Subcutaneous abdominal adipose tissue (tissue), 5 donors: ENCODE measurements around the gene LDLRAD3.

Experiments used
- H3K27ac ChIP-seq: one replicate; pipeline ENCODE4 v1.7.0; 2013; ENCODE audit warnings: low read depth, mild to moderate bottlenecking, inconsistent platforms, low read length, moderate library complexity
- H3K27me3 ChIP-seq, 5 donors: one replicate each; pipeline ENCODE4 v1.7.0; 2013; ENCODE audit warnings: low read length in 5 of 5, inconsistent platforms in 1 of 5; ENCODE audit not compliant: control insufficient read depth in 5 of 5, insufficient read depth in 4 of 5
- H3K36me3 ChIP-seq, 5 donors: one replicate each; pipeline ENCODE4 v1.7.0; 2013; ENCODE audit warnings: low read length in 5 of 5; ENCODE audit not compliant: control insufficient read depth in 5 of 5, insufficient read depth in 5 of 5
- H3K4me1 ChIP-seq, 5 donors: one replicate each; pipeline ENCODE4 v1.7.0; 2013; ENCODE audit warnings: low read length in 5 of 5, mild to moderate bottlenecking in 3 of 5, moderate library complexity in 1 of 5; ENCODE audit not compliant: control insufficient read depth in 5 of 5, insufficient read depth in 5 of 5
- H3K4me3 ChIP-seq, 5 donors: one replicate each; pipeline ENCODE4 v1.7.0; 2013; ENCODE audit warnings: low read length in 5 of 5, low read depth in 1 of 5
- H3K9ac ChIP-seq, 5 donors: one replicate each; pipeline ENCODE4 v1.7.0; 2013; ENCODE audit warnings: low read length in 5 of 5, mild to moderate bottlenecking in 4 of 5, moderate library complexity in 3 of 5
- H3K9me3 ChIP-seq, 5 donors: one replicate each; pipeline ENCODE4 v1.7.0; 2013; ENCODE audit warnings: low read length in 5 of 5; ENCODE audit not compliant: control insufficient read depth in 5 of 5
- donor health status: healthy.
- donor health status: healthy.
- donor health status: healthy.
- donor health status: healthy.
- donor health status: healthy.

The LDLRAD3 gene

DNA sequence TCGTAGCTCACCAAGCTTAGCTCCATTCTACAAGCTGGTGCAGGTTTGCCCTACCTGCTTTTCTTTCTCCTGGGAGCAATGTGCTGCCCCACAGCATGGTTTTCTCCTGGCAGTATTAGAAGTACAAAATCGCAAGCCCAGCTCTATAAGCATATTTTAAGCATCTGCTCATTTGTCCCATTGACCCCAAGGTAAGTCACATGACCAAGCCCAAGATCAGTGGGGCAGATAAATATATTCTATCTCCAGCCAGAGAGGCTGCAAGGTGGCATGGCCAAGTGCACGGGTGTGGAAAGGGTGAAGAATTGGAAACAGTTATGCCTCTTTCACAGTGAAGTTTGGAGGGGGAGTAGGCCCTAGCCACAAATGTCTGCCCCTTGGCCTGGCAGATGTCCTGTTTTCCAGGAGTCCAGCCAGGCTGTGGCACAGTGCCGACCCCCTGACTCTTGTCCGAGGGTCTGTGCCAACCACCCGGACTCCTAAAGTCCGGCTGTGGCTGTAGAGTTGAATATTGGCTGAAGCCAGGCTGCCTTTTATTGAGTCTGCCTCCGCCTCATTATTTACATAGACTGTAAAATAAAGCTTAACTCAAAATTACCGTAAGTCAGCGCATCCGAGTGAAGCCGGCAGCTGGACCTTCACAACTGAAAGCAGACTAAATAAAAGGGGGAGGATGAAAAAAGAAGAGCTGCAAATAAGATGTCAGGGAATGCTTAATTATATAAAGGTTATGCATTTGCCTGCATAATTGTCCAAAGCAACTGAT lies 179.7 kb downstream of the LDLRAD3 start:
- H3K9me3 ChIP-seq, result no peaks in the 10 kb centered on the region
- no peaks in the 10 kb centered on the region for H3K27me3 ChIP-seq
- H3K4me3 ChIP-seq, result no peak overlapping the region
- H3K36me3 ChIP-seq, result no peaks in the 10 kb centered on the region
- H3K9ac ChIP-seq, result peak overlapping the region in 1 of 5 donors; percentile 20
- H3K4me1 ChIP-seq, result no peaks in the 10 kb centered on the region
- no peak overlapping the region for H3K27ac ChIP-seq

- H3K4me1 ChIP-seq, result peaks cover 0 to 2% (median 0%) of the 10 kb centered on the region in 5 donors
- no peak overlapping the region for H3K9ac ChIP-seq
- H3K4me3 ChIP-seq, result no peak overlapping the region
- H3K27ac ChIP-seq, result no peak overlapping the region
- no peaks in the 10 kb centered on the region for H3K27me3 ChIP-seq
- no peaks in the 10 kb centered on the region for H3K36me3 ChIP-seq
- H3K9me3 ChIP-seq, result no peaks in the 10 kb centered on the region
Measured at GRCh38 chr11:36126678-36127077, 182.8 kb downstream of the LDLRAD3 start.

- peaks cover 0 to 6% (median 0%) of the 10 kb centered on the region in 5 donors for H3K4me1 ChIP-seq
- no peaks in the 10 kb centered on the region for H3K36me3 ChIP-seq
- no peak overlapping the region for H3K4me3 ChIP-seq
- no peaks in the 10 kb centered on the region for H3K27me3 ChIP-seq
- H3K9ac ChIP-seq, result no peak overlapping the region
- H3K9me3 ChIP-seq, result no peaks in the 10 kb centered on the region
- no peak overlapping the region for H3K27ac ChIP-seq
Measured at GRCh38 chr11:36127550-36127949, 183.7 kb downstream of the LDLRAD3 start.

GRCh38 chr11:36129955-36130354 lies 186.1 kb downstream of the LDLRAD3 start:
- H3K36me3 ChIP-seq, result no peaks in the 10 kb centered on the region
- no peaks in the 10 kb centered on the region for H3K27me3 ChIP-seq
- H3K4me1 ChIP-seq, result peaks cover 0 to 6% (median 0%) of the 10 kb centered on the region in 5 donors
- no peak overlapping the region for H3K27ac ChIP-seq
- no peak overlapping the region for H3K9ac ChIP-seq
- no peak overlapping the region for H3K4me3 ChIP-seq
- H3K9me3 ChIP-seq, result no peaks in the 10 kb centered on the region

- H3K27me3 ChIP-seq, result no peaks in the 10 kb centered on the region
- peaks cover 0 to 6% (median 0%) of the 10 kb centered on the region in 5 donors for H3K4me1 ChIP-seq
- H3K4me3 ChIP-seq, result no peak overlapping the region
Measured at GRCh38 chr11:36130401-36130800, 186.5 kb downstream of the LDLRAD3 start.

GRCh38 chr11:36131721-36132397 lies 188.0 kb downstream of the LDLRAD3 start:
- Histone ChIP-seq H3K27me3 (no peaks in the 10 kb centered on the region), H3K9me3 (no peaks in the 10 kb centered on the region), H3K36me3 (no peaks in the 10 kb centered on the region), H3K4me1 (peaks cover 0 to 6% (median 0%) of the 10 kb centered on the region in 5 donors), H3K4me3 (no peak overlapping the region), H3K27ac (no peak overlapping the region), H3K9ac (no peak overlapping the region)

More at GRCh38 chr11:36130401-36130800, 186.5 kb downstream of the LDLRAD3 start:
- Histone ChIP-seq H3K9ac (no peak overlapping the region), H3K36me3 (no peaks in the 10 kb centered on the region), H3K9me3 (no peaks in the 10 kb centered on the region), H3K27ac (no peak overlapping the region)

DNA sequence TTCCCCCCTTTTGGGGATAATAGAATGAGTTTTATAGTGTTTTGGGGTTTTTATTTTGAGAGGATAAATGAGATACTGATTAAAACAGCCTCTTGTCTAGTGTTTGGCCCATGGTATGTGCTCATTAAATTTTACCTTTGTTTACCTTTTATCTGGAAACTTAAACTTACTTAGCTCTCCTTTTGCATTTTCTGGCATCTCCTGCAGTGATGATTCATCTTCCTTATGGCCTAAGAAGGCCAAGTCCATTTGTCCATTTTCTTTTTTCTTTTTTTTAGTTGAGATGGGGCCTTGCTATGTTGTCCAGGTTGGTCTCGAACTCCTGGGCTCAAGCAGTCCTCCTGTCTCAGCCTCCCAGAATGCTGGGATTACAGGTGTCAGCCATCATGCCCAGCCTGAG lies 189.1 kb downstream of the LDLRAD3 start:
- no peak overlapping the region for H3K4me3 ChIP-seq
- no peak overlapping the region for H3K27ac ChIP-seq
- H3K9me3 ChIP-seq, result no peaks in the 10 kb centered on the region
- H3K36me3 ChIP-seq, result no peaks in the 10 kb centered on the region
- H3K4me1 ChIP-seq, result peaks cover 0 to 6% (median 0%) of the 10 kb centered on the region in 5 donors
- H3K9ac ChIP-seq, result no peak overlapping the region
- no peaks in the 10 kb centered on the region for H3K27me3 ChIP-seq

DNA sequence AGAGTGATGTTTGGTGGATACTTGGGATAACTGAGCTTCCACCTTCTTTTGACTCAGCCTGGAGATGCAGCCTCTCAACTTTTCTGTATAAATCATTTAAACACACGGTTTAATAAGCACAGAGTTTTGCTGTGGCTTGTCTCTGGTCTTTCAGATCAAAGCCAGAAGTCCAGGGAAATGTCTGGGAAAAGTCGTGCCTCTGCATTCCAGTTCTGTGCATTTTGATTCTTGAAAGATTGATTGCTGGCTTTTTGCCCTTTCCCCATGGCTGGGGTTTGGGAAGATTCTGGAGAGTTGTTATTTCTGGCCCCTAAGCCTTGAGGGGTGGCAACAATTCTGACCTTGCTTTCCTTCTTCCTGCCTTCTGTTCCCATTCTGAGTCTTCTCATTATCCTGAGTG lies 191.2 kb downstream of the LDLRAD3 start:
- Histone ChIP-seq H3K27me3 (no peaks in the 10 kb centered on the region), H3K4me3 (no peak overlapping the region), H3K9me3 (no peaks in the 10 kb centered on the region), H3K36me3 (peaks cover 0 to 4% (median 0%) of the 10 kb centered on the region in 5 donors), H3K27ac (no peak overlapping the region), H3K9ac (no peak overlapping the region), H3K4me1 (peaks cover 0 to 6% (median 0%) of the 10 kb centered on the region in 5 donors)

- no peaks in the 10 kb centered on the region for H3K27me3 ChIP-seq
Measured at GRCh38 chr11:36139767-36140166, 195.9 kb downstream of the LDLRAD3 start.

GRCh38 chr11:36141196-36141953 lies 197.5 kb downstream of the LDLRAD3 start:
- Histone ChIP-seq H3K27me3 (no peaks in the 10 kb centered on the region), H3K9me3 (no peaks in the 10 kb centered on the region)

More at GRCh38 chr11:36139767-36140166, 195.9 kb downstream of the LDLRAD3 start:
- Histone ChIP-seq H3K36me3 (peaks cover 0 to 4% (median 0%) of the 10 kb centered on the region in 5 donors), H3K4me1 (no peaks in the 10 kb centered on the region), H3K9ac (no peak overlapping the region), H3K4me3 (no peak overlapping the region), H3K27ac (no peak overlapping the region), H3K9me3 (no peaks in the 10 kb centered on the region)

More at GRCh38 chr11:36141196-36141953, 197.5 kb downstream of the LDLRAD3 start:
- Histone ChIP-seq H3K4me1 (no peaks in the 10 kb centered on the region), H3K36me3 (peaks cover 0 to 4% (median 0%) of the 10 kb centered on the region in 5 donors), H3K27ac (no peak overlapping the region), H3K9ac (no peak overlapping the region), H3K4me3 (no peak overlapping the region)
